ENCODE results near the gene RNU6-7. TPM values are rescaled to one million over a fixed set of nuclear protein-coding genes. Genes with fewer than 3 reads are reported as not detected.

Gene RNU6-7
- total RNA-seq, 1 experiment from 2014 or later = not detected

DNA sequence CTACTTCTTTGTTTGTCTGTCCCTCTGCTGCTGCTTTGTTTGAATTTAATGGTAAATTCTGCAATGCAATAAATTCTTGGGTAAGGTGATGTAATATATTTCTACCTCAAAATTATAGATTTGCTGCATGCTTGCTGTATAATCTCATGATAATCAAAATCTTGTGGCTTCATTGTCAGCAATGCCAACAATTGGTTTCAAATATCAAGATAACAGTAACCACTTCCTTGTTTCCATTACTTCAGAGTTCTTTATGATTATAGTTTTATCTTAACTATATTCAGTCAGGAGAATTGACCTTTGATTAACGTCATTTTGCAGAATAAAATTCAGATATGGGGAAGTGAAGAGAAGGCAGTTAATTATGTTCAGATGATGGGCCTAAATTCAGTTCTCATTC is 31.4 kb downstream of the RNU6-7 start:
- no peak overlapping the region for H2BK15ac ChIP-seq (ENCODE audit: low read depth, low read length)
- H3K27ac Mint-ChIP-seq = no peak overlapping the region
- no CpG with 5 or more reads among the region's 1 CpG for WGBS (ENCODE audit: extremely low coverage, insufficient read length, low lambda C conversion rate)
- H3T11ph ChIP-seq (ENCODE audit: low read length) = no peak overlapping the region
- no peak overlapping the region for H4K8ac ChIP-seq (replicated peaks; ENCODE audit: insufficient read length, low read depth, low read length)
- no peaks in the 10 kb centered on the region for H4K20me1 ChIP-seq (ENCODE audit: control insufficient read depth, insufficient read depth, insufficient read length)
- TF ChIP-seq, protein P1, sequence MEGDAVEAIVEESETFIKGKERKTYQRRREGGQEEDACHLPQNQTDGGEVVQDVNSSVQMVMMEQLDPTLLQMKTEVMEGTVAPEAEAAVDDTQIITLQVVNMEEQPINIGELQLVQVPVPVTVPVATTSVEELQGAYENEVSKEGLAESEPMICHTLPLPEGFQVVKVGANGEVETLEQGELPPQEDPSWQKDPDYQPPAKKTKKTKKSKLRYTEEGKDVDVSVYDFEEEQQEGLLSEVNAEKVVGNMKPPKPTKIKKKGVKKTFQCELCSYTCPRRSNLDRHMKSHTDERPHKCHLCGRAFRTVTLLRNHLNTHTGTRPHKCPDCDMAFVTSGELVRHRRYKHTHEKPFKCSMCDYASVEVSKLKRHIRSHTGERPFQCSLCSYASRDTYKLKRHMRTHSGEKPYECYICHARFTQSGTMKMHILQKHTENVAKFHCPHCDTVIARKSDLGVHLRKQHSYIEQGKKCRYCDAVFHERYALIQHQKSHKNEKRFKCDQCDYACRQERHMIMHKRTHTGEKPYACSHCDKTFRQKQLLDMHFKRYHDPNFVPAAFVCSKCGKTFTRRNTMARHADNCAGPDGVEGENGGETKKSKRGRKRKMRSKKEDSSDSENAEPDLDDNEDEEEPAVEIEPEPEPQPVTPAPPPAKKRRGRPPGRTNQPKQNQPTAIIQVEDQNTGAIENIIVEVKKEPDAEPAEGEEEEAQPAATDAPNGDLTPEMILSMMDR (conservative IDR thresholded peaks at IDR 0.05) = no peak
- peaks cover 3 to 7% of the 10 kb centered on the region in 2 experiments; a peak in 3 of 5 replicates for H3K9me3 Mint-ChIP-seq
- H3K14ac ChIP-seq (ENCODE audit: insufficient read depth, low read length) = no peak overlapping the region
- no peaks in the 10 kb centered on the region for H3K9me3 ChIP-seq (ENCODE audit: control insufficient read depth, low read depth, low read length)
- no peak overlapping the region for H2BK120ac ChIP-seq (ENCODE audit: low read depth, low read length, poor library complexity, severe bottlenecking)
- H3K23ac ChIP-seq (ENCODE audit: insufficient read length, low read depth, low read length) = no peak overlapping the region
- H3K4ac ChIP-seq (ENCODE audit: low read depth, low read length) = no peak overlapping the region
- H3K36me3 Mint-ChIP-seq (ENCODE audit: insufficient read depth in 1 of 3, low read depth in 3 of 3) = no peaks in the 10 kb centered on the region; a peak in 1 of 7 replicates
- no peak overlapping the region for H2AK5ac ChIP-seq (ENCODE audit: insufficient read length, low read length)
- H3K27me3 ChIP-seq (ENCODE audit: insufficient read depth, low read length) = no peaks in the 10 kb centered on the region
- no peaks in the 10 kb centered on the region for H3K4me1 ChIP-seq (ENCODE audit: insufficient read depth, low read length)
- H3K9ac ChIP-seq (ENCODE audit: extremely low read depth, insufficient read length, low read length) = no peak overlapping the region
- H3K4me1 Mint-ChIP-seq = no peaks in the 10 kb centered on the region
- H3K79me2 ChIP-seq (ENCODE audit: insufficient read depth, low read length) = no peaks in the 10 kb centered on the region
- no peak overlapping the region for H2BK20ac ChIP-seq (ENCODE audit: low read depth, low read length, poor library complexity, severe bottlenecking)
- H3K27ac ChIP-seq (ENCODE audit: insufficient read length, low read depth, low read length) = no peak overlapping the region
- no peak overlapping the region for H2BK12ac ChIP-seq (ENCODE audit: insufficient read length, low read depth, low read length)
- no peak overlapping the region for H3K56ac ChIP-seq (ENCODE audit: insufficient read length, low read depth, low read length)
- no peaks in the 10 kb centered on the region for H3K27me3 Mint-ChIP-seq (ENCODE audit: low read depth)
- H2AFZ ChIP-seq (ENCODE audit: low read length) = no peak overlapping the region
- H3K18ac ChIP-seq (ENCODE audit: insufficient read length, low read depth, low read length) = no peak overlapping the region
- no peak overlapping the region for H4K91ac ChIP-seq (ENCODE audit: insufficient read length, low read depth, low read length)
- H3K79me1 ChIP-seq (ENCODE audit: insufficient read depth, low read depth, low read length, poor library complexity, severe bottlenecking) = no peaks in the 10 kb centered on the region
- no peak overlapping the region for H3K4me3 Mint-ChIP-seq
- no peak overlapping the region for H4K5ac ChIP-seq (ENCODE audit: insufficient read length, low read depth, low read length)
- H3K4me2 ChIP-seq (ENCODE audit: insufficient read depth, insufficient read length, low read length) = no peak overlapping the region
- no peak overlapping the region for H2BK5ac ChIP-seq (ENCODE audit: insufficient read length, low read length)
- DNase-seq = no peak
- no peaks in the 10 kb centered on the region for H3K23me2 ChIP-seq (ENCODE audit: insufficient read length, low read depth, low read length, poor library complexity, severe bottlenecking)
